Parathyroid adenoma (tissue), 2 donors: ENCODE data around the gene ZNHIT3.

Experiments
- H2AFZ ChIP-seq: fragments of 300-600 bp; sonication (generic); one replicate; pipeline ENCODE4 v1.7.0; 2017; ENCODE audit warnings: antibody characterized with exemption, mild to moderate bottlenecking
- H3K27ac ChIP-seq: fragments of 300-600 bp; sonication (generic); one replicate; pipeline ENCODE4 v1.7.0; 2017
- H3K27me3 ChIP-seq: fragments of 300-600 bp; sonication (generic); one replicate; pipeline ENCODE4 v1.7.0; 2017; ENCODE audit warnings: low read length; ENCODE audit not compliant: control insufficient read depth, insufficient read depth
- H3K36me3 ChIP-seq: fragments of 300-600 bp; sonication (generic); one replicate; pipeline ENCODE4 v1.7.0; 2017; ENCODE audit warnings: low read length; ENCODE audit not compliant: control insufficient read depth, insufficient read depth
- H3K4me1 ChIP-seq: fragments of 300-600 bp; sonication (generic); one replicate; pipeline ENCODE4 v1.7.0; 2017; ENCODE audit warnings: control low read depth
- H3K4me2 ChIP-seq: fragments of 300-600 bp; sonication (generic); one replicate; pipeline ENCODE4 v1.7.0; 2017; ENCODE audit warnings: low read length
- H3K4me3 ChIP-seq: fragments of 300-600 bp; sonication (generic); one replicate; pipeline ENCODE4 v1.7.0; 2017; ENCODE audit warnings: low read depth, low read length
- H3K79me2 ChIP-seq: fragments of 300-600 bp; sonication (generic); one replicate; pipeline ENCODE4 v1.7.0; 2017; ENCODE audit warnings: control low read depth
- H3K9ac ChIP-seq: fragments of 300-600 bp; sonication (generic); one replicate; pipeline ENCODE4 v1.7.0; 2017; ENCODE audit warnings: mild to moderate bottlenecking
- H3K9me3 ChIP-seq: fragments of 300-600 bp; sonication (generic); one replicate; pipeline ENCODE4 v1.7.0; 2017; ENCODE audit warnings: low read length; ENCODE audit not compliant: control insufficient read depth
- CTCF ChIP-seq: fragments of 300-600 bp; sonication (generic); IDR thresholded peaks from one replicate; pipeline ENCODE4 v1.7.0; 2017; ENCODE audit warnings: antibody characterized with exemption, mild to moderate bottlenecking
- donor health status: primary hyperparathyroidism.

Gene ZNHIT3

GRCh38 chr17:36463916-36464764 is 22.3 kb upstream of the ZNHIT3 start:
- TF ChIP-seq CTCF, result no peak
- no peaks in the 10 kb centered on the region for H3K36me3 ChIP-seq
- no peak overlapping the region for H3K9ac ChIP-seq
- no peak overlapping the region for H3K4me3 ChIP-seq
- H3K27me3 ChIP-seq, result no peaks in the 10 kb centered on the region
- H3K4me2 ChIP-seq, result no peak overlapping the region
- H3K4me1 ChIP-seq, result no peaks in the 10 kb centered on the region
- peak overlapping the region; percentile 3 for H2AFZ ChIP-seq
- no peak overlapping the region for H3K27ac ChIP-seq
- H3K9me3 ChIP-seq, result no peaks in the 10 kb centered on the region
- no peaks in the 10 kb centered on the region for H3K79me2 ChIP-seq

- H3K36me3 ChIP-seq, result no peaks in the 10 kb centered on the region
- no peak overlapping the region for H3K4me2 ChIP-seq
- no peak overlapping the region for H3K27ac ChIP-seq
- no peaks in the 10 kb centered on the region for H3K9me3 ChIP-seq
- TF ChIP-seq CTCF, result no peak
- no peak overlapping the region for H2AFZ ChIP-seq
- no peak overlapping the region for H3K4me3 ChIP-seq
- no peaks in the 10 kb centered on the region for H3K4me1 ChIP-seq
- no peaks in the 10 kb centered on the region for H3K27me3 ChIP-seq
- H3K79me2 ChIP-seq, result no peaks in the 10 kb centered on the region
- H3K9ac ChIP-seq, result no peak overlapping the region
These were observed 21.8 kb upstream of the ZNHIT3 start for GRCh38 chr17:36464765-36465088.

- H3K79me2 ChIP-seq, result no peaks in the 10 kb centered on the region
- no peak overlapping the region for H3K9ac ChIP-seq
- H3K4me1 ChIP-seq, result no peaks in the 10 kb centered on the region
- no peak overlapping the region for H2AFZ ChIP-seq
- no peaks in the 10 kb centered on the region for H3K27me3 ChIP-seq
- no peak overlapping the region for H3K27ac ChIP-seq
- no peak for TF ChIP-seq CTCF
- no peak overlapping the region for H3K4me2 ChIP-seq
- no peaks in the 10 kb centered on the region for H3K9me3 ChIP-seq
- H3K36me3 ChIP-seq, result no peaks in the 10 kb centered on the region
- no peak overlapping the region for H3K4me3 ChIP-seq
These were observed 17.4 kb upstream of the ZNHIT3 start for GRCh38 chr17:36468903-36469635.

- Histone ChIP-seq H3K27me3 (no peaks in the 10 kb centered on the region), H3K9me3 (no peaks in the 10 kb centered on the region), H3K4me2 (no peak overlapping the region), H2AFZ (no peak overlapping the region), H3K4me3 (no peak overlapping the region), H3K9ac (no peak overlapping the region), H3K4me1 (no peaks in the 10 kb centered on the region), H3K27ac (no peak overlapping the region), H3K36me3 (no peaks in the 10 kb centered on the region), H3K79me2 (no peaks in the 10 kb centered on the region)
- no peak for TF ChIP-seq CTCF
These were observed 16.7 kb upstream of the ZNHIT3 start for GRCh38 chr17:36469733-36470132.
